ENCODE results near the gene TAS2R40. TPM values are rescaled to one million over a fixed set of nuclear protein-coding genes. Genes with fewer than 3 reads are reported as not detected.
A peak's percentile ranks its signal among the peaks of the same experiment; 100 is the strongest.

Gene TAS2R40
- total RNA-seq = not detected
- polyA plus RNA-seq (2013, experiment 1 of 2) = not detected
- not detected for polyA plus RNA-seq (2013, experiment 2 of 2)
- long read RNA-seq, experiment 1 = 0 reads
- long read RNA-seq, experiment 2 = 0 reads
- long read RNA-seq, experiment 3 = 0 reads
- long read RNA-seq, experiment 4 = 0 reads

DNA sequence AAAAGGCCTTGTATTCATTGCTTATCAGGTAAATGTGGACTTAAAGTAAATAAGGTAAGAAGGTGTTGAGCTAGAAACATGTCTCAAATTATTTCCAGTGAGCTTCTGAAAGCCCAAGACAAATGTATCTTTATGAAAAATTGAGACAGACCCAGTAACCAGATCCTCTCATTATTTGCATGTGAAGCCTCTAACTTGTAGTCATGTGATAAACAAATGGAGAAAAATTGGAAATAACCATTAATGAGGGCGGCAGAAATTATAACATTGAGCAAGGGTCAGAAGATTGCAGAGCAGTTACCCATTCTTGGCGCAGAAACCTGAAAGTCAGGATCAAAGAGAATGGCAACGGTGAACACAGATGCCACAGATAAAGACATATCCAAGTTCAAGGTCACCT, at the start of gene TAS2R40:
TAS2R40 (plus strand) TSS at position 301 of the 400 bp plus-strand sequence; CDS start at position 343, 42 bp downstream.
- no peak for DNase-seq
- no peak within 1 kb of the TSS for H3K27ac ChIP-seq (ENCODE audit: low read depth, low read length)
- no peak within 1 kb of the TSS for H3K4me3 ChIP-seq (ENCODE audit: low read length)
- Mint-ChIP-seq H3K27ac (no peak within 1 kb of the TSS), H3K4me3 (no peak within 1 kb of the TSS), H3K4me1 (no peaks in the 10 kb centered on the region), H3K9me3 (no peaks in the 10 kb centered on the region), H3K27me3 (ENCODE audit: insufficient read depth) (peaks cover 21% of the 10 kb centered on the region), H3K36me3 (ENCODE audit: low read depth) (no peaks in the 10 kb centered on the region)
- H3K4me1 ChIP-seq (ENCODE audit: control insufficient read depth, insufficient read depth, low read length) = no peaks in the 10 kb centered on the region
- no peaks in the 10 kb centered on the region for H3K36me3 ChIP-seq (ENCODE audit: control insufficient read depth, insufficient read depth, low read length)
- H3K27me3 ChIP-seq (ENCODE audit: control insufficient read depth, insufficient read depth, low read length, poor library complexity, severe bottlenecking) = peaks cover 22% of the 10 kb centered on the region
- H3K9me3 ChIP-seq (ENCODE audit: control insufficient read depth, low read length) = no peaks in the 10 kb centered on the region
- TF ChIP-seq, protein P1, sequence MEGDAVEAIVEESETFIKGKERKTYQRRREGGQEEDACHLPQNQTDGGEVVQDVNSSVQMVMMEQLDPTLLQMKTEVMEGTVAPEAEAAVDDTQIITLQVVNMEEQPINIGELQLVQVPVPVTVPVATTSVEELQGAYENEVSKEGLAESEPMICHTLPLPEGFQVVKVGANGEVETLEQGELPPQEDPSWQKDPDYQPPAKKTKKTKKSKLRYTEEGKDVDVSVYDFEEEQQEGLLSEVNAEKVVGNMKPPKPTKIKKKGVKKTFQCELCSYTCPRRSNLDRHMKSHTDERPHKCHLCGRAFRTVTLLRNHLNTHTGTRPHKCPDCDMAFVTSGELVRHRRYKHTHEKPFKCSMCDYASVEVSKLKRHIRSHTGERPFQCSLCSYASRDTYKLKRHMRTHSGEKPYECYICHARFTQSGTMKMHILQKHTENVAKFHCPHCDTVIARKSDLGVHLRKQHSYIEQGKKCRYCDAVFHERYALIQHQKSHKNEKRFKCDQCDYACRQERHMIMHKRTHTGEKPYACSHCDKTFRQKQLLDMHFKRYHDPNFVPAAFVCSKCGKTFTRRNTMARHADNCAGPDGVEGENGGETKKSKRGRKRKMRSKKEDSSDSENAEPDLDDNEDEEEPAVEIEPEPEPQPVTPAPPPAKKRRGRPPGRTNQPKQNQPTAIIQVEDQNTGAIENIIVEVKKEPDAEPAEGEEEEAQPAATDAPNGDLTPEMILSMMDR (conservative IDR thresholded peaks at IDR 0.05) = no peak
- no peak within 1 kb of the TSS for H3K9ac ChIP-seq (ENCODE audit: extremely low read depth, low read length, poor library complexity, severe bottlenecking)
- 91 to 93% methylated on average over 3 of the region's 3 CpGs for WGBS, 2 experiments (ENCODE audit: insufficient coverage in 1 of 2, insufficient read length in 1 of 2)

- no peak overlapping the region for H3K9ac ChIP-seq (ENCODE audit: extremely low read depth, low read length, poor library complexity, severe bottlenecking)
- Mint-ChIP-seq H3K9me3 (peaks cover 11% of the 10 kb centered on the region), H3K4me1 (no peaks in the 10 kb centered on the region), H3K36me3 (ENCODE audit: low read depth) (no peaks in the 10 kb centered on the region), H3K4me3 (no peak overlapping the region), H3K27me3 (ENCODE audit: insufficient read depth) (peaks cover 1% of the 10 kb centered on the region), H3K27ac (no peak overlapping the region)
- peaks cover 5% of the 10 kb centered on the region for H3K9me3 ChIP-seq (ENCODE audit: control insufficient read depth, low read length)
- H3K4me3 ChIP-seq (ENCODE audit: low read length) = no peak overlapping the region
- 72 to 82% methylated on average over 3 to 4 of the region's 4 CpGs for WGBS, 2 experiments (ENCODE audit: insufficient coverage in 1 of 2, insufficient read length in 1 of 2)
- H3K27me3 ChIP-seq (ENCODE audit: control insufficient read depth, insufficient read depth, low read length, poor library complexity, severe bottlenecking) = no peaks in the 10 kb centered on the region
- H3K36me3 ChIP-seq (ENCODE audit: control insufficient read depth, insufficient read depth, low read length) = no peaks in the 10 kb centered on the region
- DNase-seq = no peak
- no peaks in the 10 kb centered on the region for H3K4me1 ChIP-seq (ENCODE audit: control insufficient read depth, insufficient read depth, low read length)
- TF ChIP-seq, protein P1 (conservative IDR thresholded peaks at IDR 0.05) = no peak
- H3K27ac ChIP-seq (ENCODE audit: low read depth, low read length) = no peak overlapping the region
These were observed 49.5 kb upstream of the TAS2R40 start for GRCh38 chr7:143172354-143172753.

DNA sequence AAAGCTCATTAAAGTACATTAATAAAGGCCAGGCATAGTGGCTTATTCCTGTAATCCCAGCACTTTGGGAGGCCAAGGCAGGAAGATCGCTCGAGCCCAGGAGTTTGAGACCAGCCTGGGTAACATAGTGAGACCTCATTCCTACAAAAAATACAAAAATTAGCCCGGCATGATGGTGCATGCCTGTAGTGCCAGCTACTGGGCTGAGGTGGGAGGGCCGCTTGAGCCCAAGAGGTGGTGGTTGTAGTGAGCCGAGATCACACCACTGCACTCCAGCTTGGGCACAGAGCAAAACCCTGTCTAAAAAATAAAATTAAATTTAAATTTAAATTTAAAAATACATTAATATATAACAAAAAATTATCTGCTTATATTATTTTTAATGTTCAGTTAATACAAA, 45.7 kb upstream of the TAS2R40 start:
- Histone ChIP-seq H3K4me1 (ENCODE audit: control insufficient read depth, insufficient read depth, low read length) (no peaks in the 10 kb centered on the region), H3K4me3 (ENCODE audit: low read length) (no peak overlapping the region), H3K9me3 (ENCODE audit: control insufficient read depth, low read length) (peaks cover 22% of the 10 kb centered on the region), H3K36me3 (ENCODE audit: control insufficient read depth, insufficient read depth, low read length) (no peaks in the 10 kb centered on the region), H3K27me3 (ENCODE audit: control insufficient read depth, insufficient read depth, low read length, poor library complexity, severe bottlenecking) (no peaks in the 10 kb centered on the region), H3K9ac (ENCODE audit: extremely low read depth, low read length, poor library complexity, severe bottlenecking) (no peak overlapping the region), H3K27ac (ENCODE audit: low read depth, low read length) (no peak overlapping the region)
- no peaks in the 10 kb centered on the region for H3K36me3 Mint-ChIP-seq (ENCODE audit: low read depth)
- H3K27me3 Mint-ChIP-seq (ENCODE audit: insufficient read depth) = peaks cover 1% of the 10 kb centered on the region
- H3K4me3 Mint-ChIP-seq = no peak overlapping the region
- no peak overlapping the region for H3K27ac Mint-ChIP-seq
- peak; percentile 65 for DNase-seq
- no peaks in the 10 kb centered on the region for H3K4me1 Mint-ChIP-seq
- H3K9me3 Mint-ChIP-seq = peaks cover 19% of the 10 kb centered on the region
- 80 to 97% methylated on average over 1 to 5 of the region's 5 CpGs for WGBS, 2 experiments (ENCODE audit: insufficient coverage in 1 of 2, insufficient read length in 1 of 2)
- TF ChIP-seq, protein P1 (conservative IDR thresholded peaks at IDR 0.05) = peak; percentile 46

All from endodermal cell (in vitro differentiated cells).